ENCODE data around the gene SNAP23. TPM values are rescaled to one million over a fixed set of nuclear protein-coding genes. Genes with fewer than 3 reads are reported as not detected.
"Not testable (repeated sequence)": the region's sequence is repeated elsewhere in the genome, so short reads cannot be mapped to it uniquely, and the experiment has no call there.

Gene SNAP23
- total RNA-seq, 4 donors from 2014 or later = 79.1 to 155 (median 84.2) TPM

DNA sequence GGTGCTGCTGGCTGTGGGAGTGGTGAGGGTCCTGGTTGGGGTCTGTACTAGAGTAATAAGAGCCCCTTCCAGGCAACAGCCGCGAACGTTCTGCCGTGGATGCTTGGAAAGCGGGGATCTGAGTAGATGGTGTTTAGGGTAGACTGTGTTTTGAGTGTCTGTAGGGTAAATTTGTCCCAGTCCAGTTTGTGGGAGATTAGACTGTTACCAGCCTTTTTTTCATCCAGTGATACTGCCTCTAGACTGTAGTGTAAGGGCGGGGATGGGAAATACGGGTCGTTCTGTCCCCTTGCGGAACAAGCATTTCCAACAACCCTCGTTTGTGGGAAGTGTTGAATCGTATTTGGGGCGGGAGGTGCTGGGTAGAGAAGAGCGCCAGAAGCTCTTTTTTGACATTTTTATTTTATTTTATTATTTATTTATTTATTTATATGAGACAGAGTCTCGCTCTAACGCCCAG is 53.6 kb downstream of the SNAP23 start:
- Histone ChIP-seq H3K9me3 (no peaks in the 10 kb centered on the region), H3K4me3 (peak overlapping the region; percentile 71 to 77), H3K27ac (peak overlapping the region; percentile 91 to 92), H3K27me3 (no peaks in the 10 kb centered on the region), H3K4me1 (peaks cover 0 to 7% of the 10 kb centered on the region in 2 donors), H3K36me3 (no peaks in the 10 kb centered on the region)
- intact Hi-C loops (cut with DNase I; ENCODE audit: low total_unique reads) = no loop called here
- peak; percentile 25 for DNase-seq
- TF ChIP-seq POLR2A (IDR thresholded peaks at IDR 0.05) (no peak), CTCF (IDR thresholded peaks at IDR 0.05) (no peak)

DNA sequence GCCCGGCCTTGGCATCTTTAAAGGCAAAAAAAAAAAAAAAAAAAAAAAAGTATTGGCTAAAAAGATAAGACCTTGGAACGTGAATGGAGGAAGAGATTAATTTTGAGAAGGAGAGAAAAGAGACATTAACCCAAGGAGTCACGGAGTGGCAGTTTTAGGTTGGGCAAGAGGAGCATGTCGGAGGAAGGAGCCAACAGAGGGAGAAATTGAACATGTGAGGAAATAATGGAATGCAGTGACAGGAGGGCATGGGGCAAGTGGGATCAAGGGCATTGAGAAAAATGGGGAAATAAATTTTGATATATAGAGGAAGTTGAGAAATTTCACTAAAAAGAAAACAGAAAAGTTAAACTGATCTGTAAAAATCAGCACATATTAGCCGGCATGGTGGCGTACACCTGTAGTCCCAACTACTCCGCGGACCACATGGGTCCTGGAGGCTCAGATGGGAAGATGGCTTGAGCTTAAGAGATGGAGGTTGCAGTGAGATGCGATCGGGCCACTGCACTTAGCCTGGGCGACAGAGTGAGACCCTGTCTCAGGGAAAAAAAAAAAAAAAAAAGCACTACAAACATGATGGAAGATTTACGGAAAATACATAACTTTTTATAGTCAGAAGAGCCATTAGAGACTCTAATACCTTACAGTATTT is 54.4 kb downstream of the SNAP23 start:
- Histone ChIP-seq H3K9me3 (no peaks in the 10 kb centered on the region), H3K4me3 (peak overlapping the region; percentile 71 to 77), H3K27ac (peak overlapping the region; percentile 42 to 91), H3K27me3 (no peaks in the 10 kb centered on the region), H3K4me1 (peaks cover 0 to 7% of the 10 kb centered on the region in 2 donors), H3K36me3 (no peaks in the 10 kb centered on the region)
- no peak for TF ChIP-seq CTCF (IDR thresholded peaks at IDR 0.05)
- TF ChIP-seq POLR2A (IDR thresholded peaks at IDR 0.05) = no peak
- DNase-seq = no peak
- intact Hi-C loops (cut with DNase I; ENCODE audit: low total_unique reads) = no loop called here

GRCh38 chr15:42553554-42553953 is 58.1 kb downstream of the SNAP23 start:
- intact Hi-C loops (cut with DNase I; ENCODE audit: low total_unique reads) = no loop called here

GRCh38 chr15:42556550-42557207 is 61.2 kb downstream of the SNAP23 start:
- H3K4me3 ChIP-seq; H3K9me3 ChIP-seq; H3K4me1 ChIP-seq; intact Hi-C loops (cut with DNase I; ENCODE audit: low total_unique reads); H3K27ac ChIP-seq; H3K27me3 ChIP-seq; DNase-seq; H3K36me3 ChIP-seq: not testable (repeated sequence)

More at GRCh38 chr15:42553554-42553953, 58.1 kb downstream of the SNAP23 start:
- no peaks in the 10 kb centered on the region for H3K4me1 ChIP-seq
- H3K27me3 ChIP-seq = no peaks in the 10 kb centered on the region
- no peaks in the 10 kb centered on the region for H3K36me3 ChIP-seq
- DNase-seq = no peak
- H3K4me3 ChIP-seq = no peak overlapping the region
- no peak overlapping the region for H3K27ac ChIP-seq
- TF ChIP-seq POLR2A (IDR thresholded peaks at IDR 0.05) = no peak
- TF ChIP-seq CTCF (IDR thresholded peaks at IDR 0.05) = no peak
- no peaks in the 10 kb centered on the region for H3K9me3 ChIP-seq

DNA sequence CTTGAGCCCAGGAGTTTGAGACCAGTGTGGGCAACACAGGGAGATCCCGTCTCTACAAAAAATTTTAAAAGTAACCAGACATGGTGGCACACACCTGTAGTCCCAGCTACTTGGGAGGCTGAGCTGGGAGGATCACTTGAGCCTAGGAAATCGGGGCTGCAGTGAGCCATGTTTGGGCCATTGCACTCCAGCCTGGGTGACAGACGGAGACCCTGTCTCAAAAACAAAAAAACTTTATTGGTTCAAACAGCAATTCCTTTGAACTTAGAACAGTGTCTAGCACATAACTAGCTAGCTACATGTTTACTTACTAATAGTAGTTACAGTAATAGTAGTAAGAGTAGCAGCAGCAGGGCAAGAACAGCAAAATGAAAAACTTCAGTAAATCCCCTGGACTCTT is 63.3 kb downstream of the SNAP23 start:
- Histone ChIP-seq H3K4me3 (no peak overlapping the region), H3K27ac (no peak overlapping the region), H3K9me3 (no peaks in the 10 kb centered on the region), H3K27me3 (no peaks in the 10 kb centered on the region), H3K4me1 (no peaks in the 10 kb centered on the region), H3K36me3 (no peaks in the 10 kb centered on the region)
- DNase-seq = no peak
- intact Hi-C loops (cut with DNase I; ENCODE audit: low total_unique reads) = no loop called here
- TF ChIP-seq POLR2A (IDR thresholded peaks at IDR 0.05) (no peak), CTCF (IDR thresholded peaks at IDR 0.05) (no peak)
